AG20443 (cell line): ENCODE data around the gene MAPK4.
"Not testable (repeated sequence)": the region's sequence is repeated elsewhere in the genome, so short reads cannot be mapped to it uniquely, and the experiment has no call there.

Experiments
- DNase-seq: peaks from one replicate; pipeline ENCODE4 v3.0.0; 2012; ENCODE audit warnings: low spot score, mixed read lengths

The MAPK4 gene

DNA sequence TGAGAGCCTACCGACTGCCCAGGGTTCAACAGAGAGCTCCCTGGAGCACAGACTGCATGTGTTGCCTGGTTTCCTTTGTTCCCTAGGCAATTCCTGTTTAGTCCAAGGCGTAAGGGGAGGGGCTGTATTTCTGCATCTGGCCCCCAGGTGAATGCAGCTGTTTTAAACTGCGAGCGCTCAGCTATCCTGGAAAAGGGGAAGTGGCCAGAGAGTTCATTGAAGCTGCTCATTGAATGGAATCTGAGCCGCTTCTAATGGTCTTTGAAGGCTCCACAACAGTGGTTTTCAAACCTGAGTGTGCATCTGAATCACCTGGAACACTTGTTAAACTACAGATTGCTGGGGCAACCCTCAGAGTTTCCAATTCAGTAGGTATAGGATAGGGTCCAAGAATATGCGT is 18.1 kb downstream of the MAPK4 start:
- DNase-seq = no peak

DNA sequence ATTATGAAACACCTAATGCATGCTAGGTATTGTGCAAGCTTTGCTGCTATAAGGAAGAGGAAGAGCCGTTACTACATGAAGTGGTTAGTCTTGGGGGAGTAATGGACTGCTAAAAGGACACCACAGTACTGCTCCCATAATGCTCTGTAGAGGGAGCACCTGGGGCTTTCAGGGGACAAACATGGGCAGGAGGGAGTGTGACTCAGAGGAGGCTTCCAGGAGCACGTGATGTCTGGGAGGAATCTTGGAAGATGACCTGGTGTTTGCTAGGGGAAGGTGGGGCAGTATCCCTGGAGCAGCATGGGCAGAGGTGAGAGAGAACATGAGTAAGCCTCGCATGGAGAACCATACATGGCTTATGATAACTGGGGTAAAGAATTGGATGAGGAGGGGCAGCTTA is 18.8 kb downstream of the MAPK4 start:
- DNase-seq = no peak

DNA sequence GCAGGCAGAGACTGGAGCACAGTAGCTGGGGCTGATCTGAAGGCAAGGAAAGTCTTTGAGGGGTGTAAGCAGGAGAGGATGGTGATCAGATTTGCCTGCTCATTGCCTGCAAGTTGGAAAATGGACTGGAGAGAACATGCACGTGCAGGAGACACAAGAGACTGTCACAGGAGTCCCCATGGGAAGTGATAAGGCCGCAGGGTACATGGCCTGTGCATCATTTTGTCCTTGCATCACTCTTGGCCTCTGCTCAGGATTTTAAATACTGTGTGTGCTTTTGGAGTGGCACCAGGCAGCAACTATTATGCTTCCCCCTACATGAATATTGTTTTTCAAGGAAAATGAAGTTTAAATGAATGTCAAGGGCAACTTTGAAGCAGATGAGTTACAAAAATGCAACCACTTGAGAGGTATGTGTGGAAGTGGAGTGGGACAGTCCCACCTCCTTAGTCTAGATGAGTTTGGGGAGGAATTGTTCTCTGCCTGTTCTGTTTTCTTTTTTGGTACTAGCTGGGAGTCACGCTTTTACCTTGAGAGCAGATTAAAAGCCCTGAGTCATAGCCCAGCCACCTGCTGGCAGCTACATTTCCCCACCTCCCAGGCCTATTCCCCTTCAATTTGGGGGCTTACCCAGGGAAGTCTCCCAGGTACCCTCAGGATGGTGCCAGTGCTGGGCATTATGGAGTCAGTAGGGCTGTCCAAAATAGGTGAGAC is 19.3 kb downstream of the MAPK4 start:
- DNase-seq = no peak

DNA sequence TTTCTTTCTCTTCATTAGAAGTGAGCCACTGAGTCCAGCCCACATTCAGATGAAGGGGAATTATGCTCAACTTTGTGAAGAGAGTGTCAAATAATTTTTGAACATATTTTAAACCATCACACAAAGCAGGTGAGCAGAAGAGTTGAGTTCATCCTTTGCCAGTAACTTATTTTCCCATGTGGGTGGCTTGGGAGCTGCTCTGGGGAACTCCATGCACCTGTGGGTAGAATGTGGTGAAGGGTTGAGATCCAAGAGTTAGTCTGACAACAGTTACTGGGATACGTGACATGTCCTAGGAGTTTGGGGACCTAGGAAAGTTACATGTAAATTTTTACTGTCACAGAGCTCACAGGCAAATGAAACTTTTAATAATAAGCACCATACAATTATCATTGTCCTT is 21.6 kb downstream of the MAPK4 start:
- no peak for DNase-seq

DNA sequence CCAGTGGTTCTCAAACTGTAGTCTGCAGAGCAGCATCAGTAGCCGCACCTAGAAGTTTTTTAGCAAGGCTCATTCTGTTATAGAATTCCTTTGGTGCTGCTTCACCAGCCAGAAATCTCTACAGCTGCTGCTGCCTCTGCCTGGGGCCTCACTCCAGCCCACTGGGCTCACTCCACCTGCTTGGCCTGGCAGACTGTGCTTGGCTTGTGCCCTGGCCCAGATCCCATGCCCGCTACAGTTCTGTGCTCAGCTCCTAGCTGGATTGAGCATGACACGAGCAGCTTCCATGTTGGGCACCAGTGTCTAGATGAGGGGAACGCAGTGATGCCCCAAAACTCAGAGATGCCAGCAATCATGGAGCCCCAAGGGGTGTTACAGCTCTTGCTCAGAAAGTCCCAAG is 22.6 kb downstream of the MAPK4 start:
- DNase-seq = no peak

DNA sequence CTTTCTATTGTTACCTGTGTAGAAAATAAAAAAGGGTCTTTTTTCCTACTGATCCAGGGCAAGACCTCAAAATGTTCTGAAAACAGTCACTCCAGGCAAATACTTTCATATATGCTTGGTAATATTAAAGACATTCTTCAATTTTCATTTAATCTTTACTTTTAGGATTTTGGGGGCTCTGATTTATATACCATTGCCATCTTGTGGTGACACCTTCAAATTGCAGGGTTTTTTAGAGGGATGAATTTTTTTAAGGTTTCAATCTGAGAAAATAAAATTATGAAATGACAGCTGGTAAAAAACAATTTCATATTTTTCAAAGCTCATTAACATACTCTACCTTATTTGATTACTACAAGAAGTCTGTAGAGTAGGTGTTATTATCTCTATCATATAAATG is 26.8 kb downstream of the MAPK4 start:
- no peak for DNase-seq

DNA sequence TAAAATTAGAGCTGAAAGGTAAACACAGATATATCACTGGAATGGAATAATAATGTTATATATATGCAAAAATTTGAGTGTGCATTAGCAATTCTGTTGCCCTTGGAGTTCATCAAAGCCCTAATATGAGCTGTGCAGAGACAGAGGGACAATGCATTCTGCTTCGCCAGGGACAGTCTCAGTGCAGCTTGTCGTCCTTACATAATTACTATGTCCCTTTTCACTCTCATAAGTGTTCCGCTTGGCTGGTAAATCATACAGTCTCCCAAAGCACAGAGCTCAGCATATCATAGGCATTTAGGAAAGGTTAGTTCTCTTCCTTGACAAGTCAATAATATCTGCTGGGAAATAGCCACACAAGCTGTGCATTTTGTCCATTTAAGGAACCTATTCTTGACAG is 30.7 kb downstream of the MAPK4 start:
- no peak for DNase-seq

DNA sequence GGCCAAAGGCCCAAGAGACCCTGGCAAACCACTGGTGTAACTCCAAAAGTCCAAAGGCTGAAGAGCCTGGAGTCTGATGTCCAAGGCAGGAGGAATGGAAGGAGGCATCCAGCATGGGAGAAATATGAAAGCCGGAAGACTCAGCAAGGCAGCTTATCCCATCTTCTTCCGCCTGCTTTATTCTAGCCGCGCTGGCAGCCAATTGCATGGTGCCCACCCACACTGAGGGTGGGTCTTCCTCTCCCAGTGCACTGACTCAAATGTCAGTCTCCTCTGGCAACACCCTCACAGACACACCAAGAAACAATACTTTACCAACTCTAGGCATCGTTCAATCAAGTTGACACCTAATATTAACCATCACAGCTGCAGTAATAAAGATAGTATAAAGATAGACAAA is 34.1 kb downstream of the MAPK4 start:
- no peak for DNase-seq

DNA sequence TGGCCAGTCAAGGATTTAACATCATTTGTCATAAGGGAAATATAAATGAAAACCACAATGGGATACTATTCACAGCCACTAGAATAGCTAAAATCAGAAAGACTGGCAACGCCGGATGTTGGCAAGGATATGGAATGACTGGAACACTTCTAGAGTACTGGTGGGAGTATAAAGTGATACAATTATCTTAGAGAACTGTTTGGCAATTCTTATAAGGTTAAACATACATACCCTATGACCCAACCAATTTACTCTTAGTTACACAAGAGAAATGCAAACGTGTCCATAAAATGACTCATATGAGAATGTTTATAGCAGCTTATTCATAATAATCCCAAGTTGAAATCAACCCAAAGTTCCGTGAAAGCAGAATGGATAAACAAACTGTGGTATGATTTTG is 35.1 kb downstream of the MAPK4 start:
- DNase-seq = no peak

DNA sequence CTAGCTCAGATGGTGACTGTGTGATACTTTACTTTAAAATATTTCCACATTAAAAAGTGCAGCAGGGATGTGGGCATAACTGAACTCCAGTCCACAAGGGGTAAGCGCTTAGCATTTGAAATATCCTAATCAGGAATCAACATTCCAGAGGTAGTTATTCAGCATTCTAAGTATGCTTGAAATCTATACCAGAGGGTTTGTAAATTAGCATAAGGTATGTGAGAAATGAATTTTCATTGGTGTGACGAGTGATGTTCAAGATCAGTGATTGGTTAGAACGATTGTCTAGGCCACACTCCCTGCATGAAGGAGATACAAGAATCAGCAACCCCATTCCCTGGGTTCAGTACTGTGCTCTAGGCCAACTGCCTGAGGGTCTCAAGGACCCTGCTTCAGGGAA is 42.6 kb downstream of the MAPK4 start:
- DNase-seq = no peak

DNA sequence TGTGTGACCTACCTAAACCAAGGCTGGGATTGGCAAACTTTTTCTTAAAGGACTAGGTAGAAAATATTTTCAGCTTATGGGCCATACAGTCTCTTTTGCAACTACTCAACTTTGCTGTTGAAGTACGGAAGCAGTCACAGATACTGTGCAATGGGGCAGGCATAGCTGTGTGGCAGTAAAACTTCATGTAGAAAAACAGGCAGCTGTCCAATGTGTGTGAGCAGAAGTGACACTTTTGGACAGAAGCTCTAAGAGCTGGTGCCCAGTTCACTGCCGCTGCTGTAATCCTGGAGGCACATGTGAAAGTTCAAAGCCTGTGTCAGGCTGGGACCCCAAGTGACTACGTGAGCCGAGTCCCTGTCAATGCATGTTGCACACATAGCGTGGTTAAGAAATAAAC is 46.7 kb downstream of the MAPK4 start:
- DNase-seq = no peak

DNA sequence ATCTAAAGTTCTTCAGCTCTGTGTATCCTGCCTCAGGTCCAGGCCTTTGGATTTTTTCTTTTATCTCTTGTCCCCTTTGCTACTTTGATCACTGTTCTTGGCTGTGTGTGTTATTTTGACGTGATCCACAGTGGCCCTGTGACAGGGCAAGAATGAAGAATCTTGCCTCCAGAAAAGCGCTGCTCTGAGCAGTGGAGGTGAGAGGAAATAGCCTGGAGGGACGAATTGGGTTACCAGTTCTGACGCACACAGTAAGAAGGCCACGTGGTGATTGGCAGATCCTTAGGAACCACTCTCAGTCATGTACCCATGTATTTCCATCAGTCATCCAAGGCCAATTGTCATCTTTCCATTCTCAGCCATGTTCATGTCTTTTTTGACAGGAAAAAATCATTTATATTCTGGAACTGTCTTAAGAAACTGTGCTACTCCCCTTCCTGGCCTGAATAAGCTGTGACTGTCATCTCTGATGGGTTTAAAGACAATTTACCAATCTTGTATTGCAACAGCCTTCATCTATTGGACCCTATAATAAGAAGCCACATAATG is 47.6 kb downstream of the MAPK4 start:
- no peak for DNase-seq

DNA sequence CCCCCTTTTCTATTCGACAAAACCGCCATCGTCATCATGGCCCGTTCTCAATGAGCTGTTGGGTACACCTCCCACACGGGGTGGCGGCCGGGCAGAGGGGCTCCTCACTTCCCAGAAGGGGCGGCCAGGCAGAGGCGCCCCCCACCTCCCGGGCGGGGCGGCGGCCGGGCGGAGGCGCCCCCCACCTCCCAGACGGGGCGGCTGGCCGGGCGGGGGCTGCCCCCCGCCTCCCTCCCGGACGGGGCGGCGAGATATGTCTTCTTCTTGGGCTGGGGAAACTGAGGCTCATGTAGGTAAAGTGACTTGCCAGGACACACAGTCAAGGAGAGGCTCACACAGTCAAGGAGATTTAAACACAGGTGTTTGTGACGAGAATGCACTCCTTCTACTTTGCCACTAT is 49.3 kb downstream of the MAPK4 start:
- DNase-seq = not testable (repeated sequence)

DNA sequence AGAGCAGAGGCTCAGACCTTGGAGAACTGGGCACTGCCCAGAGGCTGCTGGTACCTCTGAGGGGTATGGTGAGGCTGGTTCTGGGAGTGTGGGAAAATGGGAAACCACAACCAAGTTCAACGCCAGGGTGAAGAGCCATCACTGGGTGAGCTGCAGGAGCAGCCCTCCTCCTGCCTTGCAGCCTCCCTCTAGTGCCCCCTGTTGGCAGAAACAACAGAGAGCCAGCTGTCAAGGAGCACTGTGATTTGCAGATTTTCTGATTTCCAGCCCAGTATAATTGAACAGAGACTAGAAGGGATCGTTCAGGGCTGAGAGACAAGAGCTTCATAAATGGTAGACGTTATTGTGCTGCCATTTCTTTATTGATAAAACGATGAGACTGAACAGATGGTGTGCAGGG is 50.5 kb downstream of the MAPK4 start:
- no peak for DNase-seq

DNA sequence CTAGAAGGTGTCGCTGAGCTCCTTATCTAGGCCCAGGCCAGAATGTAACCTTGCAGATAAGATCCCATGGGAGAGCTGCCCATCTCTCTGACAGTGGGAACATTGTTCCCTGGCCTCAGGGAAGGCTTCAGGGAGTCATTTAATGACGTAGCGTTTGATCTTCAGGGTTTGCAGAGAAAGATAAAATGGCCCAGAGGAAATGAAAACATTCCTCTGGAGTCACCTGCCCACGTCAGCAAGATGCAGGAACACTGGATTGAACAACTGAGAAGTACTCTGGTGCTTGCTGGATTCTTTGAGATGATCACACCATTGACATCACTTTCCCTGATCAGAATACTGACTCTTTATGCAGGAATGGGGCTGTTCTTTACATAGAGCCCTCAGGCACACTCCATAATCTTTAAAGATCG is 51.6 kb downstream of the MAPK4 start:
- no peak for DNase-seq

DNA sequence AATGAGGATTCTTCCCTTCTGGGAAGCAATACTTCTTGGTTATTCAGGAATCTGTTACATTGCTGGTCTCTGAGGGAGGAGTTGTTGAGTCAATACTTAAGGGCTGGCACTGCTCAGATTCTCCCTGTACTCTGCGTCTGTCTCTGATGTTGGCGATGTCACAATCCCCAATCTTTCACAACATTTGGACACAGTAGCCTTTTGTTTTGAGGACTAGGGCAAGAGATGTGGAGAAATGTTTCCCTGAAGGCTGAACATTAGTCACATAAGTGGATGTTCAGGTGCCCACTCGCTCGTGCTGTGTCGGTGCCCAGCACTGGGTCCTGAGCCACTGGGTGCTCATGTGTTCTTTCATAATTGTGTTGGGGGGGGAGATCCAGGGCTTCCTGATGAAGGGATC is 55.0 kb downstream of the MAPK4 start:
- DNase-seq = peak; percentile 40

DNA sequence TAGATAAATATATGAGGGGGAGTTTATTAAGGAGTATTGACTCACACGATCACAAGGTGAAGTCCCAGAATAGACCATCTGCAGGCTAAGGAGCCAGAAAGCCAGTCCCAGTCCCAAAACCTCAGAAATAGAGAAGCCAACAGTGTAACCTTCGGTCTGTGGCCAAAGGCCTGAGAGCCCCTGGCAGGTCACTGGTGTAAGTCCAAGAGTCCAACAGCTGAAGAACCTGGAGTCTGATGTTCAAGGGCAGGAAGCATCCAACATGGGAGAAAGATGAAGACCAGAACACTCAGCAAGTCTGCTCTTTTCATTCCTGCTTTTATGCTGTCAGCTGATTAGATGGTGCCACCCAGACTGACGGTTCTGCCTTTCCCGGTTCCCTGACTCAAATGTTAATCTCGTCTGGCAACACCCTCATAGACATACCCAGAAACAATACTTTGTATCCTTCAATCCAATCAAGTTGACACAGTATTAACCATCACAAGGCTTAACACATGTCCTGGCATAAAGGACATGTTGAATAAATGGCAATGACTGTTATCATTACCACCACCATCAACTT is 56.7 kb downstream of the MAPK4 start:
- no peak for DNase-seq

DNA sequence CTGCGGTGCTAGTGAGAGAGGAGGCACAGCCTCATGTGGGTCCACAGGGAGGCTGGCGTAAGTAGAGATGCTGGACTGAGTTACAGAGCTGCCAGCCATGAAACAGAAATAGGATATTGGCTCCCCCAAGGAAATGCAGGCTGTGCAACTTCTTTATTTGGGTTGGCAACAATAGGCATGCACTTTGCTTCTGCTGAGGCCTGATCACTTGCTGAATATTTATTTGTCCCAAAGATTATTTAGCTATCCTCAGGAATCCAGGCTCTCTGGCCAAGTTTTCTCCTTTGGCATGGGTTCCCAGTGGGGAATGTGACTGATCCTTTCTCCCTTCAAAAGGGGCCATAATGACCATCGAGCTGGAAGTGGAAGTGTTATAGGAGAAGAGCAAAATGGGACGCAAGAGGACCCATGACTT is 60.0 kb downstream of the MAPK4 start:
- no peak for DNase-seq

DNA sequence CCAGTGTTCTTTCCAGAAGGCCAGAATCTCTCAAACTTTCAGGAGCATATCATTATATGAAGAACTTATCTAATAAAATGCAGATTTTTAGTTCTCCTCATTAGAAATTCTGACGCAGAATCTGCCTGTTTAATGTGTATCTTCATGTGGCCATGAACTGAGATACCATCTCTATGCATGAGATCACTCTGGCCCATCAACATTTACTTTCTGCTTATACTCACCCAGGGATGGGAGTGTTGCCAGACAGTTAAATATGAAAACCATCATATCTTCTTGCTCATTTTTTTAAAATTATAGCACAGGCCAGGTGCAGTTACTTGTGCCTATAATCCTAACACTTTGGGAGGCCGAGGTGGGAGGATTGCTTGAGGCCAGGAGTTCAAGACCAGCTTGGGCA is 60.4 kb downstream of the MAPK4 start:
- DNase-seq = no peak

DNA sequence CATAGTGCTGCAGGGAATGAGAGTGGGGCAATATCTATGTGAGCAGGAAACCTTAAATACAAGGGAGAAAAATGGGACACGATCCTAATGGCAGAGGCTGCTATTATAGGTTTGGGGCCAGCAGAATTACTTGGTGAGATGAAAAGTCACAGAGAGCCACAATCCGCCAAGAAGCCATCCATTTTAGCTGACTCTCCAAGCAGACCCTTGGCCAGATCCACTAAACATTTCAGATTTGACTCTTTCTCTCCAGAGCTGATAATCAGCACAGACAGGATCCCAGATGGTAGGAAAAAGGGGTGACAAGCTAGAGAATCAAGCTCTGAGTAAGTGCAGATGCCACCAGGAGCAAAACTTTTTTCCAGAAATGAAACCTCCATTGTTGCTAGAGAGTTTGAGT is 61.5 kb downstream of the MAPK4 start:
- no peak for DNase-seq

DNA sequence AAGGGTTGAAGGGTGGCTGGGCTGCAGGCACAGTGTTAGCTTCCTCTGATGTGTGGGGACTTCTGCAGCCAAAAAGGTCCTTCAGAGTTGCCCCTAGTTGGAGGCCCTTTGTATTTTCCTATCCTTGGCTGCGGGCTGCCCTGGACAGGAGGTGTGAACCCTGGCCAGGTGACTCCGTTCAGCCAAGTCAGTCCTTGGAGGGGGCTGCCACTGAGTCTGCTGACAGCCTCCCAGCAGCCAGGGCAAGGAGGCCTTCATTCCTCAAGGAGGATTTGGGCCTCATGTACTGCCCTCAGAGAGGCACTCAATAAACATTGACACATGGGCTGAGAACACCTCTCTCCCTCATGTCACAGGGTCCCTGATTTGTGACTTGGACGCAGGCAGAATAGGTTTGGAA is 62.4 kb downstream of the MAPK4 start:
- DNase-seq = no peak

DNA sequence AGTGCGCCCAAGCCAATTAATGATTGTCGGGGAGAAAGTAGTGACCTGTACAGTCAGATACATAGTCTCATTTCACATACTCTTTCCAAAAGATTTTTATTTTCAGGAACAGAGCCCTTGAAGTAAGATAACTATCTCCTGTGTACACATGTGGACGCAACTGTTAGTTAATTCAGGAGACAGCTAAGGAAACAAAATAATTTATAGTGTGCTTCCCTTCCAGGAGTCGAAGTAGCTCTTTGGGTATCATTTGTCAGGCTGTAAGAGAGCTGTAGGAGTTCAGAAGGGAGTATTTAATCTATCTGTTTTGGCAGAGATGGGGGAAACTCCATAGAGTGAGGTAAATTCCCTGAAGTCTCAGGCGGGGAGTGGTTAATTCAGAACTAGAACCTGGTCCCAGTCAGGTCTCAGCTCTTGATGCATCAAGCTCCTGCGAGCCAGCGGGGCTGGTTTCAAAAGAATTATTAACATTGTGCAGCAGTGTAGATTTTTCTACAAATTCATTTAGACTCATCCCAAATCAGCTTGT is 63.0 kb downstream of the MAPK4 start:
- no peak for DNase-seq

DNA sequence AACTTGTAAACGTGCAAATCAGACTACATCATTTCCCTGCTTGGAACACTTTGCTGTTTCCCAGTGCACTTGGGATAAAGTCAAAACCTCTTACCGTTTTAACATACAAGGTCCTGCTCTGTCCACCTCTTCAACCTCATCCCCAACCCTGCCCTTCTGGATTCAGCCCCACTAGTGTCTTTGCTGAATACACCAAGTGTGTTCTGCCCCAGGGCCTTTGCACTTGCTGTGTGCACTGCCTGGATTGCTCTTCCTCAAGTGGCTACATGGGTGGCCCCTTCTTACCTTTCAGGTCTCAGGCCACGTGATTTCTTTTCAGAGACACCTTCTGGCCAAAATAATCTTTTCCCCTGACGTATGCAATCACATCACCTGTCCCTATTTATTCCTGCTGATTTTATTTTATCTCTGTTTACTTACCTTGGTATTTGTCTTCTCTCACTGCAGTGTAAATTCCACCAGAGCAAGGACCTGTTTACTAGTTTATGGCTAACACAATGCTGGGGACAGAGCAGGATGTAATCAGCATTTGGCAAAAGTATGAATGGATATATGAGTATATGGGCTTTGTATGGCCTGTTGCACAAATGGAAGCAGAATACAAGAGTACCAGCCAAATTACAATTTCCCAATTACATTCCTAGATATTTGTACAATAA is 63.9 kb downstream of the MAPK4 start:
- no peak for DNase-seq
